ENCODE data around the gene PGAP2. TPM values are rescaled to one million over a fixed set of nuclear protein-coding genes. Genes with fewer than 3 reads are reported as not detected.

Gene PGAP2
- total and polyA plus RNA-seq, 10 of the 15 experiments (the other 5 are each of a cell fraction or from before 2014, with no cell fraction given) = 12.3 to 37.4 (median 31.9) TPM

GRCh38 chr11:3853899-3854659, 45.7 kb downstream of the PGAP2 start (continued):
- TF ChIP-seq TBL1XR1 (IDR thresholded peaks at IDR 0.05; ENCODE audit: low read depth, low read length) (no peak), DPF2 (IDR thresholded peaks at IDR 0.05) (0 out of 2 replicates have a peak, but pooled peaks have one; percentile 34), MEF2A (IDR thresholded peaks at IDR 0.05; ENCODE audit: insufficient read depth, low read depth, low read length) (0 out of 2 replicates have a peak, but pooled peaks have one; percentile 12), E2F8 (IDR thresholded peaks at IDR 0.05; ENCODE audit: low read depth, partially characterized antibody) (no peak), SP1 (IDR thresholded peaks at IDR 0.05; ENCODE audit: low read depth, low read length) (peak; percentile 10), SPI1 (IDR thresholded peaks at IDR 0.05; ENCODE audit: borderline replicate concordance, insufficient read depth, low read depth, low read length) (peak; percentile 89), BACH1 (IDR thresholded peaks at IDR 0.05; ENCODE audit: borderline replicate concordance) (0 out of 2 replicates have a peak, but pooled peaks have one; percentile 16), EED (IDR thresholded peaks at IDR 0.05; ENCODE audit: low read depth) (no peak; the same call in none of the 2 replicates), TARDBP (IDR thresholded peaks at IDR 0.05; ENCODE audit: borderline replicate concordance) (no peak), WRNIP1 (IDR thresholded peaks at IDR 0.05; ENCODE audit: borderline replicate concordance, low read depth, low read length) (0 out of 2 replicates have a peak, but pooled peaks have one; percentile 84), SMAD1 (IDR thresholded peaks at IDR 0.05; ENCODE audit: low read depth, partially characterized antibody) (peak; percentile 12), LARP7 (IDR thresholded peaks at IDR 0.05) (peak; percentile 39)
- TF ChIP-seq, protein P1, sequence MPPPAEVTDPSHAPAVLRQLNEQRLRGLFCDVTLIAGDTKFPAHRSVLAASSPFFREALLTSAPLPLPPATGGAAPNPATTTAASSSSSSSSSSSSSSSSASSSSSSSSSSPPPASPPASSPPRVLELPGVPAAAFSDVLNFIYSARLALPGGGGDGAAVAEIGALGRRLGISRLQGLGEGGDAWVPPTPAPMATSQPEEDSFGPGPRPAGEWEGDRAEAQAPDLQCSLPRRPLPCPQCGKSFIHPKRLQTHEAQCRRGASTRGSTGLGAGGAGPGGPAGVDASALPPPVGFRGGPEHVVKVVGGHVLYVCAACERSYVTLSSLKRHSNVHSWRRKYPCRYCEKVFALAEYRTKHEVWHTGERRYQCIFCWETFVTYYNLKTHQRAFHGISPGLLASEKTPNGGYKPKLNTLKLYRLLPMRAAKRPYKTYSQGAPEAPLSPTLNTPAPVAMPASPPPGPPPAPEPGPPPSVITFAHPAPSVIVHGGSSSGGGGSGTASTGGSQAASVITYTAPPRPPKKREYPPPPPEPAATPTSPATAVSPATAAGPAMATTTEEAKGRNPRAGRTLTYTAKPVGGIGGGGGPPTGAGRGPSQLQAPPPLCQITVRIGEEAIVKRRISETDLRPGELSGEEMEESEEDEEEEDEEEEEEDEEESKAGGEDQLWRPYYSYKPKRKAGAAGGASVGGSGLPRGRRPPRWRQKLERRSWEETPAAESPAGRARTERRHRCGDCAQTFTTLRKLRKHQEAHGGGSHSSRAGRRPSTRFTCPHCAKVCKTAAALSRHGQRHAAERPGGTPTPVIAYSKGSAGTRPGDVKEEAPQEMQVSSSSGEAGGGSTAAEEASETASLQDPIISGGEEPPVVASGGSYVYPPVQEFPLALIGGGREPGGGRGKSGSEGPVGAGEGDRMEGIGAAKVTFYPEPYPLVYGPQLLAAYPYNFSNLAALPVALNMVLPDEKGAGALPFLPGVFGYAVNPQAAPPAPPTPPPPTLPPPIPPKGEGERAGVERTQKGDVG (CRISPR knock-in tag; IDR thresholded peaks at IDR 0.05) = no peak

All from GM12878 (cell line).